Measurements from ENCODE around the gene CAPRIN2.

Gene CAPRIN2

DNA sequence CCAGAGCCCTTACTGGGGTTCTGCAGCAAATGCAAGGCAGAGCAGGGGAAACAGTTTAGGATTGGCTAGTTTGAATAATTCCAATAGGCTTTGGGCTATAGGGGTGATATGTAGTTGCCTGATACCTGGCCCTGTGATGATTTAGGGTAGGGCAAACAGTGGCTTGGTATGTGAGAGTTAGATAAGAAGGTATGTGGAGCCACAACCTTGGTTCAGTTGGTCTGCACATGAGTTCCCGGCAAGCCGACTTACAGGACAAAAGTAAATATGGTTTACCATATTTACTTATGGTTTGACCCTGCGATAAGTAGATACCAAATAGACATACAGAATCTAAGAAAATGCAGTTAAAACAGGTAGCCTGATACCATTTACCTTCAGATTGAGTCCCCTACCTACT lies 8.3 kb upstream of the CAPRIN2 start:
- DNase-seq: no peak

DNA sequence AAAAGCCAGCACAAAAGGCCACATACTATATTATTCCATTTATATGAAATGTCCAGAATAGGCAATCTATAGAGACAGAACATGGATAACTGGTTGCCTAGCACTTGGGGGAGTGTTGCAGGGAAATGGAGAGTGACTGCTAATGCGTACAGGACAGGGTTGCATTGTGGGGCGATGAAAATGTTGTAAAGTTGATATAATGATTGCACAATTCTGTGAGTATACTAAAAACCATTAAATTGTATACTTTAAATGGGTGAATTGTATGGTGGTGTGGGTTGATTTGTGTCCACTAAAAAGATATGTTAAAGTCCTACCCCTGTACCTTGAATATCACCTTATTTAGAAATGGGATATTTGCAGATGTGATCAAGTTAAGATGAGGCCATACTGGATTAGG lies 7.0 kb upstream of the CAPRIN2 start:
- DNase-seq: no peak

DNA sequence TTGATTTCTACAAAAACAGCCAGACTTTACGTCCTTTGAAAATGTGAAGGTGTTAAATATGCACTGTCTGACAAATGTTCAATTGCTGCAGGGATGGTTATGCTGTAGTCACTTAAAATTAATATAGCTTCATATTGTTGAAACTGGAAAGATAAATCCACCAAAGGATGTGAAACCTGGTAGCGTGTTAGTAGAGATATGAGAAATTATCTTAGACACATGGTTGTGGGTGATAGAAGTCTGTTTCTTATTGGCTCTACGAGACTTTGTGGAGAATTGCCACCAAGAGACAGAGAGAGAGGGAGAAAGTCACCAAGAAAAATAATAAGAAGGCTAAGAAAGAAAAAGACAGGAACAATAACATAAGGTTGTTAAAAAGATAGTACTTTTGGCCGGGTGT lies 2.6 kb upstream of the CAPRIN2 start:
- DNase-seq: no peak

DNA sequence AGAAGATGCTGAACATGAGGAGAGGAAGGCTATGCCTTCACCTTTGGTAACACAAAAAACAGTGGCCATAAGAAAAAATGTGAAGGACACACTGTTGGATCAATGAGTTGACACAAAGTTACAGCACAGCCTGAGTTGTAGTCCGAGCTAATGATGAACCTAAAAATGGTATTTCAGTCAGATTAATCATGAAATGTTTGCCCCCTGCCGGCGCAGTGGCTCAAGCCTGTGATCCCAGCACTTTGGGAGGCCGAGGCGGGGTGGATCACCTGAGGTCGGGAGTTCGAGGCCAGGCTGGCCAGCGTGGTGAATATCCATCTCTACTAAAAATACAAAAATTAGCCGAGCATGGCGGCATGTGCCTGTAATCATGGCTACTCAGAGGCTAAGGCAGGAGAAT lies 1.3 kb upstream of the CAPRIN2 start:
- no peak for DNase-seq

DNA sequence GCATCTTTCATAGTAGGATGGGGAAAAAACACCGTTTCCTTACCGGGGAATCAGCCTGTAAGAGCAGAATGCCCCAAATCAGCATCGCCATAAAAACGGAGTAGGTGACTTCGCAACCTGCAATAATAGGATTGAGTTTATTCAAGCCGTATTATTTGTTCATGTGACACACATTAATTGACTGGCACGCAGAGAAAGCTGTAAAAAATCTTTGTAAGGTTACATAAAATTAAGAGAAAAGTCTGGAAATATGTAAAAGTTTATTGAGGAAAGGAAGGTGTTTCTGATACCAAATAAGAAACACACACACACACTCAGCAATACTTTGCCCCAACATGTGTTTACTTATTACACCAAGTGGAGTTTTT lies 628 bp upstream of the CAPRIN2 start:
- DNase-seq: no peak

DNA sequence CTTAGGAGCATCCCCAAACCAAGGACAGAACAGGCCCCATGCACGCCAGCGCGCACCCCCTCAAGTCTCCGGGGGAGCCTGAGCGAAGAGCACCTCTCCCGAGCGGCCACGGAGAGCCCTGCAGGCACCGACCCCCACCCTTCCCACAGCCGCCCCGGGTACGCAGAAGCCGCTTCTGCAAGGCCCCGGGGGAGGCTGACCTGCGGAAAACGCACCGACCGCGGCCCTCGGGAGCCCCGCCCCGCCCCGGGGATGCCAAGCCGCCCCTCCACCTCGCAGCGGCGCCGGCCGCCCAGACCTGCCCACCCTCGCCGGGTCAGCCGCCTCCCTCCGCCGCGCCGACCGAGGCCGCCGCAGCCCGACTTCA lies 385 bp downstream of the CAPRIN2 start:
- DNase-seq: peak in 3 of 4 experiments; percentile 33 to 53 (median 41)

DNA sequence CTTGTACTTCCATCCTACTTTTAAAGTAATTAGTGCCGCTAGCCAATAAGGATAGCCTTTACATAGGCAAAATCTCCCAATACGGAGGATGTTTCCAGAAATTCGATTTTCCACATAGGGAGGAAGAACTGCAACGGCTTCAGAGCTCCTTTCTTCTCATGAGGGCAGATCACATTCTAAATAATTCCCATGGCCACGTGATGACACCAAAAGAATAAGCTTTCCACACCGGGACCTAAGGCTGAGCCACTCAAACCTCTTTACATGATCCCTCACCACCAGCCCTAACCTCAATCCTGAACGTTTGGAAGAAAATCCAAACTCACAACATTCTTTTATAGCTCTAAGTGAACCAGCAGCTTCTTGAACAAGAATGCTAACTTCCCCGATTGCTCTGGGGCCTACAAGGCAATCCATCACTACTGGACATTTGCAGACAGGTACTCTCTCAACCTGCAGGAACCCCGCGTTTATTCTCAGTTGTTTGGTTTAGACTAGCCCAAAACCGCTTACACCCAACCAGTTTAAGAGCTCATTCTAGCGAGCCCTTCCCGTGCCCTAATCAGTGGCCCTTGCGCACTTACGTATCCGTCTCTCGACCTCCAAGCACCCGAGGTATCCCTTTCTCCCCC lies 884 bp downstream of the CAPRIN2 start:
- DNase-seq: no peak

DNA sequence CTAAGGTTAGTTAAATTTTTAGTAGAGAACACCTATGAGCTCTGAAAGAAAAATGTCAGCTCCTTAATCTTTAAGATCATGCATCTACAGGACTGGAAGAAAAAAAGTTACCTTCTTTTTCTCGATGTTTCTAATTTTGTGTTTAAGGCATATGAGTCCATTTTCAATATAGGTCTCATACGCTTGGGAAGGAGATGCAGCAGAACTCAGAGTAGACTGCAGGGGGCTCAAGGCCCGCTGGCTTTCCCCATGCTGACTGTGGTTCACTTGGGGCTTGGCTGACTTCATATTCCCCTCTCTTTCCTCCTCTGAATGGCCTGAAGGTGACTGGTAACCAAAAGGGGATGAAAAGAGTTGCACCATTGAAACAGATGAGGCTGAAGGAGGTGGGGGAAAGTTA lies 1.5 kb downstream of the CAPRIN2 start:
- no peak for DNase-seq

DNA sequence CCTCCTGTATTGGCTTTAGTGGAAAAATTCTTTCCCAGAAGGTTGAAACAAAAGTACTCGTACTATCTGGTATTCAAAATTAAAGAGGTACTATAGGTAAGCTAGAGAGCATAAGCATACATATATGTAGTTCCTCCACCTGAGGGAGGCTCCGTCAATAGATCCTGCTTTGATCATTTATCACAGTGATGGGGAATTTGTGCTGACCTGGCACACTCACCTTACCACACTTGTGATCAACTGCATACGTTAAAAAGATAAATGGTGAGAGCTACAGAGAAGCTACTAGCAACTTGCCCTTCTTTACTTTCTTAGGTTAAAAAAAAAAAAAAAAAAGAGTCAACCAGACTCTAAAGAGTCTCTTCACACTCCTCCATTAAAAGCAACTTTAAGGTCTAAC lies 2.5 kb downstream of the CAPRIN2 start:
- DNase-seq: no peak

DNA sequence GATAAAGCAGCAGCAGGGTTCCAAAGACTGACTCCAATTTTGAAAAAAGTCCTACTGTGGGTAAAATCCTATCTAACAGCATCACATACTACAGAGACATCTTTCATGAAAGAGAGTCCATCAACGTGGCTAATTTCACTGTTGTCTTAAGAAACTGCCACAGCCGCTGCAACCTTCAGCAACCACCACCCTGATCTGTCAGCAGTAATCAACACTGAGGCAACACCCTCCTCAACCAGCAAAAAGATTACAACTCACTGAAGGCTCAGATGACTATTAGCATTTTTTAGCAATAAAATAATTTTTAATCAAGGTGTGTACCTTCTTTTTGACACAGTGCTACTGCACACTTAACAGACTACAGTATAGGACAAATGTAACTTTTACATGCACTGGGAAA lies 6.6 kb downstream of the CAPRIN2 start:
- no peak for DNase-seq

DNA sequence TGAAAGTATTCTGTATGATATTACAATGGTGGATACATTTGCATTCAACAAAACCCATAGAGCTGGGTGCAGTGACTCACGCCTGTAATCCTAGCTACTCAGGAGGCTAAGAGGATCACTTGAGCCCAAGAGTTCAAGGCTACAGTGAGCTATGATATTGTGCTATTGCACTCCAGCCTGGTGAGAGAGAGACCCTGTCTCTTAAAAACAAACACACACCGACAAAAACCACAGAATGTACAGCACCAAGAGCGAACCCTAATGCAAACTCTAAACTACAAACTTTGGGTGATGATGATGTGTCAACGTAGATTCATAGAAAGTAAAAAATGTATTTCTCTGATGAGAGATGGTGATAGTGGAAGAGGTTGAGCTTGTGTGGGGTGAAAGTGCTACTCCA lies 8.6 kb downstream of the CAPRIN2 start:
- DNase-seq: no peak

DNA sequence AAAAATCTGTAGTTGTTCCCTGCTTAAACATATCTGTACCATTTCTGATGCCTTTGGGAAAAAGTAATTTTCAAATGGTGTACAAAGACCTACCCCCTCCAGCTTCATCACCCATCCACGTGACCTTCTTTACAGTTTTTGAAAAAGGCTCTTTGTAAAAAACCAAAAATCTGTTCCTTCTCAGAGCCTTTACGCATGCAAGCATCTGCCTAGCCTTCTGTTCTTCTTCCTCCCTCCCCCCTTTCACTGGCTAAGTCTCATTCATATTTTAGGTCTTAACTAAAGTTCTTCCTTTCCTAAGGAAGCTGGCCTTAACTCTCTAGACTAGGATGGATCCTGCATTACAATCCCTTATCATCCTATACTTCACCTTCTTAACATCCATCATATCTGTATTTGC lies 10.4 kb downstream of the CAPRIN2 start:
- no peak for DNase-seq

DNA sequence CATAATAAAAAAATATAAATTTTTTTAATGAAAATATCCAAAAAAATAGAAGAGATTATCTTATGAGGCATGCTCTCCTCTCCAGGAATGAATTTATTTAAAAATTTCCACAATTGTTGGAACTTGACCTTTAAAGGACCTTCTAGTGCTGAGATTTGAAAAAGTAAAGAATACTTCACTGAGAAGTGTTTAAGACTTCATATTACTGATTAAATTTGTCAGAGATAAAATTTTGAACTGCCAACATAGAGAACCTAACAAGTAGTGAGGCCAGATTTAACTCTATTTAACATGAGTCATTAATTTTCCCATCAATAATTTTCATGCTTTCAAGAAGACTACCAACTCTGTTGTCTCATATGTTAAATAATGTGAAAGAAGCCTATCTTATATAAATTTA lies 14.5 kb downstream of the CAPRIN2 start:
- no peak for DNase-seq

DNA sequence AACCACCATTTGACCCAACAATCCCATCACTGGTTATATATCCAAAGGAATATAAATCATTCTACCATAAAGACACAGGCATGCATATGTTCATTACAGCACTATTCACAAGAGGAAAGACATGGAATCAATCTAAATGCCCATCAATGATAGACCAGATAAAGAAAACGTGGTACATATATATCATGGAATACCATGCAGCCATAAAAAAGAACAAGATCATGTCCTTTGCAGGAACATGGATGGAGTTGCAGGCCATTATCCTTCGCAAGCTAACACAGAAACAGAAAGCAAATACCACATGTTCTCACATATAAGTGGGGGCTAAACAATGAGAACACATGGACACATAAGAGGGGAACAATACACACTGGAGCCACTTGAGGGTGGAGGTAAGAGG lies 15.7 kb downstream of the CAPRIN2 start:
- DNase-seq: no peak

DNA sequence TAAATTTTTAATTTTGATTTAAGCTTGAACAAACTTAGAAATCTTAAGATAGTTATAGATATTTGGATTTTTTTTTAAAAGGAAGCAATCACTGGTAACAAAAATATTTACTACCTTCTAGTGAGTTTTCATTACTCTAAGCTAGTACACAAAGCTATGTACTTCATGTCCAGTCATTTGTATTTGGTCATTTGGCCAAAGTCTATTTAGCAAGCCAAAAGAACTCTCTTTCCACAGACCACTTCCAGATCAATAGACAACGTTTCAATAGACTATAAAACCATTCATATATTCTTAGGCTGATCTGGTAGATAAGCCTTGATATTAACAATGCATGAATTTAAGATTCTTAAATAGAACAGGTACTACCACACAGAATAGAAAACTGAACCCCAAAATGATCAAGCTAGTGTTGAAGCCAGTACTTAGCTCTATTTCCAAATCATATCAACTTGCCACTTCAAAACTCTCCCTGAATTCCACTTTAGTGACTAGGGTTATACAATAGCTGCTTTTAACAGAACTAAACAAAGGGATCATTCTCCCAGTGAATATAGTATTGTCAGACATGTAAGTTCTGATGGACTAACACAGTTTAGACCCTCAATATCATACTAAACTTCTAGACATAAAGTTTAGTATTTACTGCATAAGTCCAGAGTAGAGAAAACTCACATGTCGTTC lies 21.7 kb downstream of the CAPRIN2 start:
- no peak for DNase-seq

DNA sequence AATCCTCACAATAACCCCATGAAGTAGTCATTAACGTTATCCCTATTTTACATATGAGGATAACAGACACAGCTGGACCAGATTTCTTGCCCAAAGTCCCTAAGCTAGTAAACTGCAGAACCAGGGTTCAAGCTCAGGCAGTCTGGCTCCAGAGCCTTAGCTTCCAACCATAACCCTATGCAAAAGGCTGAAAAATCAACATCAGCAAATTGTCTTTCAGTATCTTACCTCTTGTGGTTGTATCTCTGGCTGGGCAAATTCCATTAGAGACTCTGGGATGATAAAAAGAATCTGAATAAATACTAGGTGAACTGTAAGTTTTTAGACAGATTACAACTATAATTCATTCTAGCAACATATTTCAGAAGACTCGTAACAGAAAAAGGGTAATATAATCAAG lies 24.7 kb downstream of the CAPRIN2 start:
- no peak for DNase-seq

DNA sequence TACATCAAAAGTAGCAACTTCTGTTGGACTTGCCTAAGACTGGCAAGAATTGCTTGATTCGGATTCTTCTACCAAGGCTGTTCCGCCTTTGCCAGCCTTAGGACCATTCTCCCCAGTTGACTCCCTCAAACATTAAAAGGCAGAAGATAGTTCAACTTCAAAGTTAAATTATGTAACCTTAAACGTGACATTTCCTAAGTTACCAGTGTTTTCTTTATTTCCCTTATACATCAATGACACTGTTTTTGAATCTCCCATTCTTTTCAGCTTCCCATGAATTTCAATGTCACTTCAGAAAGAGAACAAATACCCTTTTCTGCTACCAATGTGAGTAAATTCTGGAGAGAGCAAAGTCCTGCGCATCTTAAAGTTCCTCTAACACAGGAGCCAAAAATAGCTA lies 25.2 kb downstream of the CAPRIN2 start:
- DNase-seq: no peak

DNA sequence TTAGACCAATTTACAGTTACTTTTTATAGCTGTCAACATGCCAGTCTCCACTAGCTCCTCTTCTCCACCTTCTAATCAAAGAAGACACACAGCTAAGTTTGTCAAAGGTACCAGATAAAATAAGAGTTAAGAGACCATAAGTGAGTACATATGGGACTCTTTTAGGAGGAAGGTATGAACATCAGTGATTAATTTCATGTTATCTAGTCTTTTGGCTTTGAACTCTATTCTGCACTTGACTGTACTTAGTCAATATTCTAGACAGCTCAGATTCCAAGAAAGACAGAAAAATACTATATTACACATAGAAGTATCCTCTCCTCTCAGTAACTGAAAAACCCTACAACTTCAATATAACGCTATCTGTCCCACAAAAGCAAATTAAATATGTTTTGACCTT lies 28.1 kb downstream of the CAPRIN2 start:
- DNase-seq: no peak

DNA sequence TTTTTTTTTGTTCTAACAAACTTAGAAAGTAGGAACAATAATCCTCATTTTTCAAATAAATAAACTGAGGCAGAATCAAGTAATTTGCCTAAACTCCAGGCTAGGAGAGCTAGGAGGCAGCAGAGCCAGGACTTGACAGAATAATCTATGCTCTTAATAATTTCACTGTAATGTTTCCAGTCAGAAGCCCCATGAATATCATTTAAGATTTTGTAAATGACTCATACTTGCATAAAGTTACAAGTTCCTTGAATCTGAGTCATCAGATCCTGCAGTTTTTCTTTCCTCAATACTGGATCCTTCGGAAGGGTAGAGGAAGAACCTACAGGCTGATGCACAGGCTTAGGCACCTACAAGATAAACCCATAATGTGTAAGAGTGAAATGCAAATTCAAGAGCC lies 29.0 kb downstream of the CAPRIN2 start:
- DNase-seq: no peak

DNA sequence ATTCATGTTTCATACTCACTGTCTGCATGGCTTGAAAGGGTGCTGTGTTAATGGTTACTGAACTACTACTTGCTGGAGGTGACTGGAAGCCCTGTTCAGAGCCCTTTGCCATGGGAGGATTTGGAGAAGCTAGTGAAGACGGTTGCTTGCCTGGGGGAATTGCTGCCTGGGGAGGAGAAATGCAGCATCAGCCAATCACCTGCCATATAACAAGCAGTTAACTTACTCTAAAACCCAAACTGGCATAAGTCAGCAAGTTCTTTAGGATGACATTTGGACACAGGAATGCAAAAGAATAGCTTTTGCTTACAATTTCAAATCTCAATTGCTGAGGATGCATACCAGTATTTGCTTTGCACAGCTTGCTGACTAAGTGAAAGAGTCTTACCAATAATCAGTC lies 35.7 kb downstream of the CAPRIN2 start:
- DNase-seq: no peak

DNA sequence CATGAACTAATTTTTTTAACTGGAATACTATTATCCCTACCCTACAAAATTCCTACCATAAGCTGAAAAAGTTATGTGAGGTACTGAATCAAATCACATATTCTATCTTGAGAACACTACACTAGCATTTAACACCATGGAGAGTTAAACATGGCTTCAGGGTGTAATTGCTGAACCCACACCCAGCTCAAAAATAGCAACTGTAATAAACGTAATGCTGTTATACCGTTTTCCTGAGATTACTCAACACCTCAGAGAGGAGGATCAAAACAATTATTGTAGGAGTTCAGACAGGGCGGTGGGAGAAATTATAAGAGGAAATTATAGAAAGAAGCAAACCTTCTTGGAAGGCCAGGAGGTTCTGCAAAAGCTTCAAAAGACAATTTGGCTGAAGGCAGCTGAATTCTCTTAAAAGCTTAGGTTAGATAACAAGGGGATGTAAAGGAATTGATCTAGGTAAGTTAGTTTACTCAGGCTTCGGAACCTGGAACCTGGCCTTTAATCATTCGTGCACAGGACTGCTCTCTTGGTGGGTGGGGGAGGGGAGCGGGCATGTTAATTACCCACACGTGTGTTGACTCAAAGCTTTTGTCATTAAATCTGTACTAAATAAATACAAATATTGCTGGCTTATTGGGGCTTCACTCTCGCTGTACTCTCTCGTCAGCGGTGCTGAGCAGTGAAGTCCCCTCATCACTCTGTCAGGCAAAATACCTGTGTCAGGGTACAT lies 47.0 kb downstream of the CAPRIN2 start:
- no peak for DNase-seq

DNA sequence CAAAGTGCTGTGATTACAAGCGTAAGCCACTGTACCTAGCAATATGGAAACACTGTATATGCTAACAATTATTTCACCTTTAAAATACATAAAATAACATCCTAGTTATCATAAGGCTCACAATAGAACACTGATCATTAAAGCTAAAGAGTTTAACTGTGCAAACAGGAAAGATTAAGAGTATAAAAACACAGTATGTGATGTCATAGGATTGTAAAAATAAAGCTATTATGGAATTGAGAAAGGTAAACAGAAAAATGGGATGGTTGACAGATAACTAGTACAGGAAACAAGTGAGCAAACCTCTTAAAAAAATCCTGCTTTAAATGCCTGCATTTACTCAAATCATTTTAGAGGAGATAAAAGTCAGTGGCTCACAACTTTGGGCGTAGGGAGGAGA lies 48.3 kb downstream of the CAPRIN2 start:
- no peak for DNase-seq

DNA sequence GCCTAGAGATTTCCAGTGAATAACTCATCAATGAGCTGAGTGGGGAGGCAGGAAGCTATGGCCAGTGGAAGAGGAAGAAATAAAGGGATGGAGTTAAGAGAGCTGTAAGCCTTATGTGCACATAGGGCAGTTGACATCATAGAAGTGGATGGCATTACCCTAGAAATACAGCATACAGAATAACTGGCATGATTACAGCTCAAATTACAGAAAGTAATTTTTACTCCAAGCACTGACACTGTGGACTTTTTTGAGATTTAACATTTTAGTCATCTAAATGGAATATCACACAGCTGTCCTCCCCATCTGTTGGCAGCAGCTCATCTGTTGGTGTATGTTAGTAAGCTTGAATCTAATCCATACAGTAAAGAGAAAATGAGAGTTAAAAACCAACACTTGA lies 53.7 kb downstream of the CAPRIN2 start:
- DNase-seq: no peak

DNA sequence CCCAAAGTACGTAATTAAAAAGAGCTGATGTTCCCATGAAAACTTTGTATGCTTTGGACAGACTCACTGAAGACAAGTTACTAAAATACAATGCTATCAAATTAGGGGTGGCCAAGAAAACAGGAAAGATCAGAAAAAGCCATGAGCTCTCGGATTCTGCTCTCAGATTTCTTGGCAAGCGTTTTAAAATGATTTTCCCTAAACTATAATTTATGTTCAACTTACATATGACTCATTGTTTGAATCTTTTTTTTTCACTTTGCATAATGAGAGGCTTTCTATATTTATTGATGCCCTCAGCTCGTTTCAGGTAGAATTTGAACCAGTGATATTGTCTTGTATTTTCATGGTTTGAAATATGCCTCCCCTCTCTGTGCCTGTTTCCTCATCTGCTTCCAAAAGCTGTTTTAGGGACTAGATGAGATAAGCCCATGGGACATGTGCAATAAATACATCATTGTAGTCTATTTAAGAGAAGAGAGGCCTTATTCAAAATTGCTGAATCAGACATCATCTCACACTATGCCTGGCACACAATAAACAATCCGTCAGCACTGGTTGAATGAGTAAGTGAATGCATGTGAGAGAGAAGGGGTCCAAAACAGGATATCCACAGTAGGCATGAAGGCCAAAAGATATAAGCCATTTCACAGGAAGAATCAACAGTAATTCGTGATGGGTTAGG lies 54.4 kb downstream of the CAPRIN2 start:
- no peak for DNase-seq
